HG02981 (cell line): Measurements from ENCODE around the gene PRDM11.
"Not testable (repeated sequence)": the region's sequence is repeated elsewhere in the genome, so short reads cannot be mapped to it uniquely, and the experiment has no call there.

Experiments used
- ATAC-seq: cut with Tn5 transposase; IDR thresholded peaks from one replicate; pipeline ENCODE4 v1.9.1; 2021; ENCODE audit warnings: mild to moderate bottlenecking, moderate library complexity; ENCODE audit not compliant: unreplicated experiment

Gene PRDM11

GRCh38 chr11:45146072-45147016 lies at the start of gene PRDM11:
Gene PRDM11 (plus strand): TSS chr11:45146639. CDS start chr11:45181767, 35,128 bp downstream.
- peak; percentile 28 for ATAC-seq

DNA sequence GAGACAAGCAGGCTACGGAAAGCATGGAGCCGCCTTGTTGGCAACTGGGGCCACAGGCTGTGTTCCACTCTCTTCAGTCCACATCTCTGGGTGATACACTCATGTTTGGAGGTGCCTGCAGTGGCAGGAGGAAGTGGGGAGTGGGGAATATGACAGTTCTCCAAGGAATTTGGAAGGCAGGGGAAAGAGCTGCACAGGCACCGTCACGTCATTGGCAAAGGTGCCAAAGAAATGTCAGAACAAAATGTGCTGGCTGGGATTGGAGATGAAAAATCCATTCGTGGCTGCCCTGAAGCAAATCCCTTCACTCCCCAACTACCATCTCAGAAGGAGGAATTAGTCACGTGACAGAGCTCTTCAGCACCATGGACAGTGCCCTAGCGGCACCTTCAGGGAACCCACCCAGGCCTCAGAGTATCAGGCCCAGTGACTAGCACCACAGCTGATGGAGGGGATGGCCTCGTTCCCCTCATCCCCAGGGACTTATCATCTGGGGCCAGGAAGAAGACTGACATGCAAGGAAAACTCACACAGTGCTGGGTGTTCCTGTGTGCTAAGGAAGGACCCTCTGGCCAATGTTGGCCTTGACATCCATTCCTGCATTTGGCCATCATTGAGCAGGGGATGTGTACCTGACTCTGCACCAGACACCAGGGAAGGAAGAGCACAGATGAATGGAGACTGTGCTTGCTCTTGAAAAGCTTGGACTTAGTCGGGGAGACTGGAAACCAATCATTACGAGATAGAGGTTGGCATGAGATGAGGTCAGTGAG lies 48.5 kb upstream of the PRDM11 start:
- no peak for ATAC-seq

DNA sequence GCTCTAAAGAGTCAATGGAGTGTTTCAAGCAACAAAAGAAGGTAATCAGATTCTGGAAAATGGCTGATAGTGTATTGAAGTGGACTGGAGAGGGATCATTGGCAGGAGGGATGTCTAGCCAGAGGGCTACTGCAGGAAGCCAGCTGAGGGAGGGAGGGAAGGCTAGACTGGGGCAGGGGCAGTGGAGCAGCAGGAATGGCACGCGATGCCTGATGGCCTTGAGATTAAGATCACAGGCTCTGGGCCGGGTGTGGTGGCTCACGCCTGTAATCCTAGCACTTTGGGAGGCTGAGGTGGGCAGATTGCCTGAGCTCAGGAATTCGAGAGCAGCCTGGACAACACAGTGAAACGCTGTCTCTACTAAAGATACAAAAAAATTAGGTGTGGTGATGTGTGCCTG lies 47.5 kb upstream of the PRDM11 start:
- ATAC-seq = no peak

GRCh38 chr11:45100339-45100738 lies 46.1 kb upstream of the PRDM11 start:
- ATAC-seq = no peak

- no peak for ATAC-seq
These were observed 44.1 kb upstream of the PRDM11 start for GRCh38 chr11:45102361-45102809.

DNA sequence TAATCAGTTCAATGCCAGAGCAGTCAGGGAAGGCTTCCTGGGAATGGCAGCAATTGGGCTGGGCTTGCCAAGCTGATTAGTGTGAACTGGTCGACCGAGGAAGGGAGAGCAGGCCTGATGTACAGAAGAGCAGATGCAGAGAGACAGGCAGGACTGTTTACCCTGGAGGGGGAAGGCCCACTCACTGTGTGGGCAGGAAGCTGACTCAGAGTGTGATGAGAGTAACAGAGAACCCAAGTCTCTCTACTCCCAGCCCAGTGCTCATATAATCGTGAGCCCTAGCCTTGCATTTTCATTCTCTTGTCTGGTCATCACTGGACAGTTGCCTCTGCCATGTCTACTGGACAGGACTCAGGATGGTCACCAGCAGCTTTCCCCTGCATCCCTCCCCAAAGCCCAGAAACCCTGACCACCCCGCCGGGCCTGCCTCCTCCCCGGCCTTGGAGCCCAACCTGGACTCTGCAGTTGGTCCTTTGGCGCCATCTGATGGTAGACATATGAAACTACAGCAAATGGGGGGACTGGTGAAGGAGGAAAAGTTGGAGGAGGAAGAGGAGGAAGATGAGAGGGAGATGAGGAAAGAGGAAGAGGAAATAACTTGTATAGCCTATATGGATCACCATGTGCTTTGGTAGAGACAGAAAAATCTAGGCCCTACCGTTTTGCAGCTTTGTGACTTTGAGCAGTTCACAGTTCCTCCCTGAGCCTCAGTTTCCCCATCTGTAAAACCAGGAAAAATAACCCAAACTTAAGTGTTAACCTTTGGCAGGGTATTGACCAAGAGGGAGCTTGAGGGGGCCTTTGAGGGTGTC lies 43.4 kb upstream of the PRDM11 start:
- peak; percentile 80 for ATAC-seq

DNA sequence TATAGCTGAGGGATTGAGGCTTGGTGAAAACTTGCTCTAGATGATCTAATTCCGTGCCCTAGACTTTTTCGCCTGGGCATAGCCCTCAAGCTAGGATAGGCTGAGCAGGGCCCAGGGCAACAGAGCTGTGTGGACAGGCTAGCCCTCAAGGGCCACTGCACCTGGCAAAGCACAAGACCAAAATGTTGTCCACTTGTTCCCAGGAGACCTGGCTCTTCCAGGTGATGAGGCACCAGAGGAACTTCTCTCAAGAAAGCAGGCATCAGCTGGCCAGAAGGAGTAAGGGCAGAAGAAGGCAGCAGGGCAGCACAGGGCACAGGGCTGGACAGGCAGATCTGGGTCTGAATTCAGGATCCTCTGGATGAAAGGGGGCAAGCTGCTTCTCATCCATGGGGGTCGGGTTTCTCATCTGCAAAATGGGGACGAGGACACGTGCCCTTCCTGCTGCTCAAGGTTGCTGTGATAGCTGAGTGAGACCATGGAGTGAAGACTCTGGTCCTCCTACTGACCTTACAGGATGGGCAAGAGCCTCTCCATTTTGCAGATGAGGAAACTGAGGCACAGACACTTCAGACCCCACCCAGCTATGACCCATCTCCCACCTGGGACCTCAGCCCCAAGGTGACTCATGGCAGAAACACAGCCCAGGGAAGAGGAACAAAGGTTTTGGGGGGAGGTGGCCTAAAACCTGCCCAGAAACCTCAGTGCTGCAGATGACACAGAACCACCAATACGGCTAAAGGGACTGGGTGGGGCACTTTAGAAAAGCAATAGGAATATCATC lies 42.2 kb upstream of the PRDM11 start:
- ATAC-seq = no peak

GRCh38 chr11:45104790-45105084 lies 41.7 kb upstream of the PRDM11 start:
- ATAC-seq = no peak

DNA sequence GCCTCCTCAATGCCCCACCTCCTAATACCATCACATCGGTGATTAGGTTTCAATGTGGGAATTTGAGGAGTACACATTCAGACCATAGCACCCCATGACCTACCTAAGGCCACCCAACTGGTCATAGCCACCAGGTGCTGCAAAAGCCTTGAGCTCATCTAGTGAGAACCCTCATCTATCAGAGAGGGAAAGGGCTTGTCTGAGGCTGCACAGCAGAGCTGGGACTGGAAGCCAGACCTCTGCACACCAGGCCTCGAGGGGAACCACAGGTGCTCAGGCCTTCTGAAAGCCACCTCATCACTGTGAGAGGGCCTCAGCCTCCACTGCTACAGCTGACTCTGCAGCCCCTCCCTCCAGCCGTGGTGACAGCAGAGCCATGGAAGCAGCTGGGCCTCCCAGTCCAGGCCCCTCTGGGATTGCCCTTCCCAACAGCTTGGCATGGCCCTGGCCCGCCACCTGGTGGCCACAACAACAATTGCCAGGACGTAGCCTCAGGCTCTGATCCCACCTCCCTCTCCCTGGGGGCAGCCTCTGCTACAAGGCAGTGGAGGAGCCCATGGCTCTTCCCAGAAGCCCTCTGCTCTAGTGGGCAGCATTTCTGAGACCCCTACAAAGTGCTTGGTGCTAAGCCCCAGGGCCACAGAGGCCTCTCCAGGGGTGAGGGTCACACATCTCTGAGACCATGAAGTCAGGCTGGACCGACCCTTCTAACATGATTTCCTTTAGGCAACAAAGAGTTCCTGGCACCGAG lies 41.0 kb upstream of the PRDM11 start:
- ATAC-seq = no peak

GRCh38 chr11:45105984-45106375 lies 40.5 kb upstream of the PRDM11 start:
- ATAC-seq = no peak

- ATAC-seq = no peak
These were observed 40.0 kb upstream of the PRDM11 start for GRCh38 chr11:45106440-45106839.

- no peak for ATAC-seq
These were observed 39.4 kb upstream of the PRDM11 start for GRCh38 chr11:45107029-45107428.

DNA sequence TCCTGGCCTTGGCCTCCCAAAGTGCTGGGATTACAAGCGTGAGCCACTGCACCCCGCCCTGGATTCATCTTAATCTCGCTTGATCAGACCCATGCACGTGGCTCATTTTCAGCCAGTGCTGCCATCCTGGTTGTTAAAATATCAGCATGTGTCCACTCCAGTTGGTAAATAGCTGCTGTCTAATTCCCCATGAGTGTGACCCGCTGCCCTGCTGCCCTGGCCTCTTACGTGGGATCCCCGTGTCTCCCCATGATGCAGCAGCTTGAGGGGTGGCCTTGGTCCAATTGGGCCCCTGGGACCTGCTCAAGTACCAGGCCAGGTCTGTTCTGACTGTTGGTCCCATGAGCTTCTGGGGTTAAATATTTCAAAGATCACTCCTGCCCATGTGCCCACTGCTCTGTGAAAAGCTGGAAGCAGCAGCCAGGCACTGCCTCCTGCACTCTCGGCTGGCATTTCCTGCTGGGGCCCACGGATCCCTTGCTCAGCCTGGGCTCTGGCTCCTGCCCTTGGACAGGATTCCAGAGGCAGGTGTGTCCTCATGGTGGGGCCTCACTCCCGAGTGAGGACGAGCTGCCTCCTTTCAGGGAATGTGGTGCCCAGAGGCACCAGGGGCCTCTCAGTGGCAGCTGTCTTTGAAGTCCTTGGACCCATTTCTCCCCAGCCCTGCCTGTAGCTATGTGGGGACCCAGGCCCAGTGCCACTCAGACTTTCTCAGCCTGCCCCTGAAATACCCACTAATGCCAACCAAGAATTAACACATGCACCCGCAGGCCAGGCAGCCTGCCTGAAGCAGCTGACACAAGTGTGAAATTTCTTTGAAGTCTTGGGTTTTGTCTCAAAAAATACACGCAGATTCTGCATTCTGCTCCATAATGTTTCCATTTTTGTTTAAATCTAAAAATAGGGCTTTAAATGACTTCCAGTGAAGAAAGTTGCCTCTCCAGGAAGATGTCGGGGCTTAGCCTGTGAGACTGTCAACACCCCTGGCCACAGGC lies 38.1 kb upstream of the PRDM11 start:
- ATAC-seq = no peak

DNA sequence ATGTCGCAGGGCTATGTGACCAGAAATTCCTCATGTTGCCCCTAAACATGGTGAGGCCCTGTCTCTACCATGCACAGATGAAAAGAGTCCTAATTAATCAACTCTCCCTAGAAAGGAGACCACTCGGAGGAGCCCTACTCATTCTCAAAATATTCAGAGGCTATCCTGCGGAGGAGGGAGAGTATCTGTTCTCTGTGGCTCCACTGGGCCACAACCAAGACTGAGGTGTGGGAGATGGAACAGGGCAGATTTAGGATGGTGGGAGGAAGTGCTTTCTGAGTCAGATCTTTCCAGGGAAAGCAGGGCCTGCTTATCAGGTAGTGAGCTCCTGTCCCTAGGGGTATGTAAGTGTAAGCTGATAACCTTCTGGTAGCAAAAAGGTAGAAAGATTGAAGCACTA lies 37.0 kb upstream of the PRDM11 start:
- no peak for ATAC-seq

DNA sequence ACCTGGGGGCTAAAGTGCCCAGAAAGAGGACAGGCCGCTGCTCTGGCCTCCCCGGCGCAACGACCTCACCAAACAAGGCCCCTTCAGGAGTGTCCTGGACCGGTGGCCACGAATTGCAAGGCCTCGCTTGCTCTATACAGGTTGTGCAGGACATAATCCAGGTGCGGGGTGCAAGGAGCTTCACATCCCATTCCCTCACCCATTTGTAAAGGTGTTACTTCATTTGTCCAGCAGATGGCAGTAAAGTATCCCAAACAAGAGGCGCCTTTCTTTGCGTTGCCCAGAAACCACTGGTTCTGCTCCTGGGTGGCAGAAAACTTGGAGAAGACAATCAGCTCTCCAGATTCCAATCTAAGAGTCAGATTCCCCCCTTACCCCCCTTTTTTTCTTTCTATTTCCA lies 35.9 kb upstream of the PRDM11 start:
- ATAC-seq = no peak

DNA sequence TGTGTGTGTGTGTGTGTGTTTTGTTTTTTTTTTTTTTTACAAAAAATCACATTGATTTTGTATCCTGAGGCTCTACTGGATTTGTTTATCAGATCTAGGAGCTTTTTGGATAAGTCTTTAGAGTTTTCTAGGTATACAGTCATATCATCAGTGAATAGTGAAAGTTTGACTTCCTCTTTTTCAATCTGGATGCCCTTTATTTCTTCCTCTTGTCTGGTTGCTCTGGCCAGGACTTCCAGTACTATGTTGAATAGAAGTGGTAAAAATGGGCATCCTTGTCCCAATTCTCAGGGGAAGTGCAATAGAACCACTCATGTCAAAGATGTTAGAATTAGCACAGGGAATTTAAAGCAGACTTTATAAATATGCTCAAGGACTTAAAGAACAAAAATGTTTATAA lies 32.6 kb upstream of the PRDM11 start:
- ATAC-seq = no peak

DNA sequence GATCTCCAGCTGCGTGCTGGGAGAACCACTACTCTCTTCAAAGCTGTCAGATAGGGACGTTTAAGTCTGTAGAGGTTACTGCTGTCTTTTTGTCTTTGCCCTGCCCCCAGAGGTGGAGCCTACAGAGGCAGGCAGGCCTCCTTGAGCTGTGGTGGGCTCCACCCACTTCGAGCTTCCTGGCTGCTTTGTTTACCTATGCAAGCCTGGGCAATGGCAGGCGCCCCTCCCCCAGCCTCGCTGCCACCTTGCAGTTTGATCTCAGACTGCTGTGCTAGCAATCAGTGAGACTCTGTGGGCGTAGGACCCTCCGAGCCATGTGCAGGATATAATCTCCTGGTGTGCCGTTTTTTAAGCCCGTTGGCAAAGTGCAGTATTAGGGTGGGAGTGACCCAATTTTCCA lies 18.6 kb upstream of the PRDM11 start:
- not testable (repeated sequence) for ATAC-seq

GRCh38 chr11:45133878-45134277 lies 12.6 kb upstream of the PRDM11 start:
- no peak for ATAC-seq

DNA sequence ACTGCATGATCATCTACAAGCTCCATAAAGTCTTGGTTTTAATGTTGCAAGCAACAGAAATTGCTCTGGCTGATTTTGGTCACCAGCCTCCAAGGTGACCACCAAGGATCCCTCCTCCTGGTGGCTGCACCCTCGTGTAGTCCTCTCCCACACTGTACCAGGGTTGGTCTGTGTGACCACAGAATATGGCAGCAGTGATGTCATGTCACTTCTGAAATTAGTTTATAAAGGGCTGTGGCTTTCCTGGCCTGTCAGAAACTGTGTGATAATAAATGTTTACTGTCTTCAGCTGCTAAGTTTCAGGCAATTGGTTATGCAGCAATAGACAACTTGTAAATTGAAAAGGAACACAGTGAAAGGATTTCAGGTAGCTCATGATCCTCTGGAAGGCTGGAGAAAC lies 5.3 kb upstream of the PRDM11 start:
- no peak for ATAC-seq
